Putamen (tissue), 1 donor: ENCODE measurements around the gene TNFSF10.
"Not testable (repeated sequence)": the region's sequence is repeated elsewhere in the genome, so short reads cannot be mapped to it uniquely, and the experiment has no call there.

Experiments
- DNase-seq: peaks from one replicate; pipeline ENCODE4 v3.0.0-alpha.2; 2016; ENCODE audit warnings: low spot score

The TNFSF10 gene

GRCh38 chr3:172517859-172518466 lies 5.3 kb downstream of the TNFSF10 start:
- DNase-seq: no peak

- no peak for DNase-seq
These were observed 6.7 kb downstream of the TNFSF10 start for GRCh38 chr3:172516318-172517214.

GRCh38 chr3:172515130-172515918 lies 7.9 kb downstream of the TNFSF10 start:
- DNase-seq: no peak

GRCh38 chr3:172514678-172515077 lies 8.6 kb downstream of the TNFSF10 start:
- DNase-seq: no peak

GRCh38 chr3:172513488-172513887 lies 9.7 kb downstream of the TNFSF10 start:
- DNase-seq: no peak

GRCh38 chr3:172511783-172512762 lies 11.2 kb downstream of the TNFSF10 start:
- DNase-seq: peak; percentile 25

GRCh38 chr3:172506094-172506493 lies 17.1 kb downstream of the TNFSF10 start:
- no peak for DNase-seq

GRCh38 chr3:172501540-172501939 lies 21.7 kb downstream of the TNFSF10 start:
- DNase-seq: no peak

GRCh38 chr3:172490198-172490669 lies 33.0 kb downstream of the TNFSF10 start:
- DNase-seq: not testable (repeated sequence)

- DNase-seq: no peak
These were observed 45.1 kb downstream of the TNFSF10 start for GRCh38 chr3:172478116-172478515.

- no peak for DNase-seq
These were observed 46.9 kb downstream of the TNFSF10 start for GRCh38 chr3:172476347-172476746.

- no peak for DNase-seq
These were observed 47.5 kb downstream of the TNFSF10 start for GRCh38 chr3:172475703-172476102.

GRCh38 chr3:172471903-172472302 lies 51.3 kb downstream of the TNFSF10 start:
- no peak for DNase-seq

GRCh38 chr3:172470588-172470987 lies 52.6 kb downstream of the TNFSF10 start:
- no peak for DNase-seq

GRCh38 chr3:172467170-172467824 lies 55.9 kb downstream of the TNFSF10 start:
- DNase-seq: no peak

- DNase-seq: no peak
These were observed 56.6 kb downstream of the TNFSF10 start for GRCh38 chr3:172466553-172467130.

GRCh38 chr3:172465281-172465680 lies 57.9 kb downstream of the TNFSF10 start:
- no peak for DNase-seq

- no peak for DNase-seq
These were observed 58.9 kb downstream of the TNFSF10 start for GRCh38 chr3:172464306-172464705.

- no peak for DNase-seq
These were observed 61.6 kb downstream of the TNFSF10 start for GRCh38 chr3:172461530-172462138.

GRCh38 chr3:172456404-172456803 lies 66.8 kb downstream of the TNFSF10 start:
- no peak for DNase-seq
